ENCODE data around the gene NELL1.

GRCh38 chr11:20973940-20974559, 304.7 kb downstream of the NELL1 start:
- TF ChIP-seq, protein P1, sequence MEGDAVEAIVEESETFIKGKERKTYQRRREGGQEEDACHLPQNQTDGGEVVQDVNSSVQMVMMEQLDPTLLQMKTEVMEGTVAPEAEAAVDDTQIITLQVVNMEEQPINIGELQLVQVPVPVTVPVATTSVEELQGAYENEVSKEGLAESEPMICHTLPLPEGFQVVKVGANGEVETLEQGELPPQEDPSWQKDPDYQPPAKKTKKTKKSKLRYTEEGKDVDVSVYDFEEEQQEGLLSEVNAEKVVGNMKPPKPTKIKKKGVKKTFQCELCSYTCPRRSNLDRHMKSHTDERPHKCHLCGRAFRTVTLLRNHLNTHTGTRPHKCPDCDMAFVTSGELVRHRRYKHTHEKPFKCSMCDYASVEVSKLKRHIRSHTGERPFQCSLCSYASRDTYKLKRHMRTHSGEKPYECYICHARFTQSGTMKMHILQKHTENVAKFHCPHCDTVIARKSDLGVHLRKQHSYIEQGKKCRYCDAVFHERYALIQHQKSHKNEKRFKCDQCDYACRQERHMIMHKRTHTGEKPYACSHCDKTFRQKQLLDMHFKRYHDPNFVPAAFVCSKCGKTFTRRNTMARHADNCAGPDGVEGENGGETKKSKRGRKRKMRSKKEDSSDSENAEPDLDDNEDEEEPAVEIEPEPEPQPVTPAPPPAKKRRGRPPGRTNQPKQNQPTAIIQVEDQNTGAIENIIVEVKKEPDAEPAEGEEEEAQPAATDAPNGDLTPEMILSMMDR (conservative IDR thresholded peaks at IDR 0.05; ENCODE audit: low read length) = no peak
- TF ChIP-seq EZH2phosphoT487 (IDR thresholded peaks at IDR 0.05; ENCODE audit: borderline replicate concordance) = no peak
